NCI-H2196 treated with DMSO at 0.1 percent for 48 hours (cell line): ENCODE results near the gene GCH1.
"Not testable (repeated sequence)": the region's sequence is repeated elsewhere in the genome, so short reads cannot be mapped to it uniquely, and the experiment has no call there.

ENCODE experiments used
- DNase-seq: peaks from one replicate; lab custom pipeline; 2025; ENCODE audit not compliant: unreplicated experiment; lab: John Stamatoyannopoulos, UW

The GCH1 gene

DNA sequence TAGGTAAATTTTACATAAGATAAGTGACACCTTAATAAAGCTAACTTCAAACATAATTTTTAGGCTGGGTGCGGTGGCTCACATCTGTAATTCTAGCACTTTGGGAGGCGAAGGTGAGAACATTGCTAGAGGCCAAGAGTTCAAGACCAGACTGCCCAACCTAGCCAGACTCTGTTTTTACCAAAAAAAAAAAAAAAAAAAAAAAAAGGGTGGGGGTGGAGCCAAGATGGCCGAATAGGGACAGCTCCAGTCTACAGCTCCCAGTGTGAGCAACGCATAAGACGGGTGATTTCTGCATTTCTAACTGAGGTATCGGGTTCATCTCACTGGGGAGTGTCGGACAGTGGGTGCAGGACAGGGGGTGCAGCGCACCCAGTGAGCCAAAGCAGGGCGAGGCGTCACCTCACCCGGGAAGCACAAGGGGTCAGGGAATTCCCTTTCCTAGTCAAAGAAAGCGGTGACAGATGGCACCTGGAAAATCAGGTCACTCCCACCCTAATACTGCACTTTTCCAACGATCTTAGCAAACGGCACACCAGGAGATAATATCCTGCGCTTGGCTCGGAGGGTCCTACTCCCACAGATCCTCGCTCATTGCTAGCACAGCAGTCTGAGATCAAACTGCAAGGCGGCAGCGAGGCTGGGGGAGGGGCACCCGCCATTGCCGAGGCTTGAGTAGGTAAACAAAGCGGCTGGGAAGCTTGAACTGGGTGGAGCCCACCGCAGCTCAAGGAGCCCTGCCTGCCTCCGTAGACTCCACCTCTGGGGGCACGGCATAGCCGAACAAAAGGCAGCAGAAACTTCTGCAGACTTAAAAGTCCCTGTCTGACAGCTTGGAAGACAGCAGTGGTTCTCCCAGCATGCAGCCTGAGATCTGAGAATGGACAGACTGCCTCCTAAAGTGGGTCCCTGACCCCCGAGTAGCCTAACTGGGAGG, 32.2 kb downstream of the GCH1 start:
- DNase-seq, result not testable (repeated sequence)

DNA sequence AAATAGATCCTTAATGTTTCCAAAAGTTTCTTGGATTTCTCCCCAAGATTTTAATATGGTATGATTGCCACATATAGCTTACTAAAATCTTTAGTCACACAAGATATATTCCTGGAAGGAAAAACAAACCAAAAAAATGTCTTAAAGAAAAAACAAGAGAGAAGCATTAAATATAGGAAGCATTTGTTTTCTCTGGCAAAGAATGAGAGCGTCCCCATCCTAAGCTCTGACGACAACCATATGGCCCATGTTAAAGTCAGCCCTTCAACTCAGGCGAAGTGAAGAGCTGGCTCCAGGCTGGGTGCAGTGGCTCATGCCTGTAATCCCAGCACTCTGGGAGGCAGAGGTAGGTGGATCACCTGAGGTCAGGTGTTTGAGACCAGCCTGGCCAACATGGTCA, 35.6 kb downstream of the GCH1 start:
- no peak for DNase-seq

DNA sequence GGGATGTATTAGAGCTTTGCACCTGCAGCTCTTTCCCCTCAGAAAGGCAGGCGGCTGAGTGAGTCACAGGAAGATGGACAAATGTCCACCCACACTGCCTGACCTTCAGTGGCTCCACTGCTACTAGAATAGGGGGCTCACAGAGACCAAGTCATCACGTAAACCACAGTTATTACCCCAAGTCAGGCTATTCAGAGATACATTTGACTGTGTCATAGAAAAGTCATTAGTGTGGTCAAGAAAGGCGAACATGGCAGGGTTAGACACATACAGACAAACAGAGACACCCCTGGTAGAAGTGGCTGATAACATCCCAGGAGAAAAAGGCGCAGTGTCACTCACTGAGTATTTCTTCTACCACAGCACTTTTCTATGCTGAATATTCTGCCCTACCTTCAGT, 36.0 kb downstream of the GCH1 start:
- DNase-seq, result no peak

DNA sequence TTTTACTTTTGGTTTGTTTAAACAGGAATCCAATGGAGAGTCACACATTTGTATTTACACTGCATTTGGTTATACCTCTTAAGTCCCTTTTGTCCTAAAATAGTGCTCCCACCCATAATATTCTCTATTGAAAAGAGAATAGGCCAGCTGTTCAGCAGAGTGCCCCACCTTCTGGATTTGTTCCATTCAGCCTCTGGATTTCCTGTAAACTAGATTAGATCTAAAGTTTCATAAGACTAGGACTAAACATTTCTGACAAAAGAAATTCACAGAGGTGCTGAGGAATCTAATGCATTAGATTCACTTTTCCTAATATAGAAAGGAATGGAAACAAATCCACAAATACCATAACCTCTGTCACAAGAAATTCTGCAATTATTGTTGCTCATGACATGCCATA, 38.1 kb downstream of the GCH1 start:
- no peak for DNase-seq

DNA sequence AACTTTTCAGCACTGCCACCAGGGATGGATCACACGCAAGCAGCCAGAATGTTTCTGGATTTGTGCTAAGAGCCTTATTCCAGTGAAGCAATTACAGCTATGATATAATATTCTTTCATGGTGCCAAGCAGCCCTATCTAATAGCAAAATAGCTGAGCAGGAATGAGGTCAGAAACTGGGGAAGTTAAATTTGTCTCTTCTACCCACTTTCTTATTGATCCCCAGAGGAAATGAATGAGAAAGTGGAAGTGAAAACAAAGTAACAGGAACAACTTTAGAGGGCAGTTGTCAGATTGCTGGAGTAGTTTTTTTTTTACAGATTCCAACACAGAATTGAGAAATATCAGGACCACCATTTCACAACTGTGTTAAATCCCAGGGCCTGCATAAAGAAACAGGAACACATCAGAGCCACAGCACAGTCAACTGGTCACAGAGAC, 44.8 kb downstream of the GCH1 start:
- DNase-seq, result no peak

DNA sequence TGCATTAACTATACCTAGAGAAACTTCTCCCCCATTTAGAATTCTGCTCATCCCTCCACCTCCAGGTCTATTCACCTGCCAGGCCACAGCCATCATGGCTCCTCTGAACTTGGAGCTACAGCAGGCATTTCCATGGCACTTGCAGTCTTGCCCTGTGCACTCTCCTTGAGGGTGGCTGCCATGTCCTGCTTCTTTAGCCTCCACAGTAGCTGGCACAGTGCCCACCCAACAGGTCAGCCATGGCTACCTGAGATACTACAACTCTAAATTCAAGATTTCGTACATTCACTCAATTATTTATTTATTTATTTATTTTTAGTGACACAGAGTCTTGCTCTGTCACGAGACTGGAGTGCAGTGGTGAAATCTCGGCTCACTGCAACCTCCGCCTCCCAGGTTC, 46.5 kb downstream of the GCH1 start:
- no peak for DNase-seq

DNA sequence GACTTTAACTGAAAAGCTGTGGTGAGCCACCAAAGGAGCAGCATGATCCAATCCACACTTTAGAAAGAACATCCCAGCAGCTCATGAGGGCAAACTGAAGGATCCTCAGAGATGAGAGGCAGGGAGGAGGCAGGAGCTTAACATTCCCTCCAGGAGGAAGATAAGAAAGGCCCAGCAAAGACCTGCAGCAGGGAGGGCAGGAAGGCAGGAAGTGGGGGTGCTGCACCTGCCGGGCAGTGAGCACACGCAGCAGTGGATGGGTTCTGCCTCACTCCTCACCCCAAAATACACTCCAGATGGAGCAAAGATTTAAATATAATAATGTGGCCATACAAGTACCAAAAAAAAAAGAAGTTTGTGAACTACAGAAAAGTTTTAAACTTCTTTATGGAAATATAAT, 48.4 kb downstream of the GCH1 start:
- no peak for DNase-seq

DNA sequence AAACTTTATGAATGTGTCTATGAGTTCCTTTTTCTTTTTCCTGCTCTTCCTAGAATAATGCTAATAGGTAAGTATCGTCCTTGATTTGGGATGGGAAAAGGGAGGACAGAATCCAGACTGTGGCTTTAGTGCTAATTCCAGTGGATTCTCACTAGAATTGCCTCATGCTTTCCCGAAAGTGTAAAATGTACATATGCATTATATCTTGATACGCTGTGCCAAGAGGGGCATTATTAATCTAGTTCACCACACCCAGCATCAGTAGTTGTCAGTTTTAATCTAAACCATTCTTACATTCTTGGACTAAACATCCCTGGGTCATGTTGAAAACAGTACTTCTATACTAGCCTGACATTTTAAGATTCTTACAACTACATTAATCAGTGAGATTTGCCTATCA, 49.3 kb downstream of the GCH1 start:
- no peak for DNase-seq

DNA sequence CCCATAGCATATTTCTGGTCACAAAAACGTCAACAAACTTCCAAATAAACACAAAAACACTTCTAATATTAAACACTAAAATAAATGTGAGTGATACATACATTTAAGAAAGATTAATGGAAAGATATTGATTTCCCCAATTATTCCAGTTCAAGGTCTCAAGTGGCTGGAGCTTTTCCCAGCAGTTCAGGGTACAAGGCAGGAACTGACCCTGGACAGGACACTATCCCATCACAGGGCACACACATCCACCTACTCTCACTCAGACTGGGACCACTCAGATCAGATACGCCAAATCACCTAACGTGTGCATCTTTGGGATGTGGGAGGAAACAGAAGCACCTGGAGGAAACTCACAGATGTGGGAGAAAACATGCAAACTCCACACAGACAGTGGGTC, 50.4 kb downstream of the GCH1 start:
- DNase-seq, result no peak

DNA sequence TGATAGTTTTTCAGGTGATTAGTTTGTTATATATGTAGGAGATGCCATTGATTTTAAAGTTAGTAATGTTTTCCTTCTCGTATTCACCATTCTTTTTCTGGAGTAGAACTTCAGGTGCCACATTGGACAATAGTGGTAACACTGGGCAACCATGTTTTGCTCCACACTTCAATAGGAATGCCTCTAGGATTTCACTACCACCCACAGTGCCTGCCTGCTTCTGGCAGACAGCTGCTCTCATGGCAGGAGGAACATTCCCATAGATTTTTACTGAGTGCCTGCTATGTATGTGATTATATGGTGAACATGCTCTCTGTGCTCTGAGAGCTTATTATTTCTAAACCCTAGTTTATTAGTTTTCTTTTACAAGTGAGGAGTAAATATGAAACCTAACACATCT, 53.7 kb downstream of the GCH1 start:
- DNase-seq, result no peak

DNA sequence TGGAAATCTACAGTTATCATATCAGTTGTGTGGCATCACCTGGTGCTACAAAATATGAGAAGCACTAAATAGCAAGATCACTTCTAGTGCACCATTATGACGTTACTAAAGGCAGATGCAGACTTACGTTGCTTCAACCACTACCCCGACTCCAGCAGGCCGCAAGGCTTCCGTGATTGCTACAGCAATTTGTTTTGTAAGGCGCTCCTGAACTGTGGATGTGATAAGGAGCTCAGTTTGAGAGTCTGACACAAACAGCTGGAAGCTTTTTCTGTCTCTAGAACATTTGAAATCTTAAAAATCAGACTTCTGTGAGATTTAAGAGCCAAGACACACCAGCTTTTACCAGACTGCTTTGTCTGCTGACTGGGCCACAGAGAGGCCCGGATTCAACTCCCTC, 57.0 kb downstream of the GCH1 start:
- DNase-seq, result no peak

DNA sequence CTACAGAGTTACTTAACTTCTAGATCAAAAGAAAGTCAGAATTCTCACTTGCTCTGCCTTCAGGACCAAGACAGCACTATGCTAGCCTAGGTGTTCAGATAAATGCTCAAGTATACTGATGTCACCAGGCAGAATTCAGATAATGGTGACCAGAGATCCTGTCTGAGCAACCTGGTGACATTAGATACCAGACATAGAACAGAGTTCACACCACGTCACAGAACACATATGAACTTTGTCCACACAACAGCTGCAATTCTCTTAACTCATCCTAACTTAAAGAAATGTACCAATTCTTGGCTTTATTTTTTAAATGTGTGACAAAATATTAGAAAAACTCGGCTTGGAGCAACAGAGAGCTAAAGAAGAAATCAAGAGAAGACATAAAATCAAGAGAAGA, 58.1 kb downstream of the GCH1 start:
- no peak for DNase-seq

DNA sequence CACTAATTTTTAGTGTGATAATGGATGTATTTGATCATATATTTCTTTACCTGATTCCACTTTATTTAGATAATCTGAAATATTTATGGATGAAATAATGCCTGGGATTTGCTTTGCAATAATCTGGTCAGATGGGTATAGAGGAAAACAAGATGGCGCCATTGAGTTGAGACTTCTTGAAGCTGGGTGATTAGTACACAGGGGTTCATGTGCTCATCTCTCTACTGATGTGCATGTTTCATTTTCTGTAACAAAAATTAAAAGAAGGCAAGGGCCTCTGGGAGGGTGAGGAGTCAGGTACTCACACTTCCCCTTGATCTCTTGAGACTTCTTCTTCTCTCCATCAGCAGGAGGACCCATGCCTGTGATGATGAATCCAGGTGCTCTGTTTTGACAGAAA, 61.8 kb downstream of the GCH1 start:
- DNase-seq, result no peak

DNA sequence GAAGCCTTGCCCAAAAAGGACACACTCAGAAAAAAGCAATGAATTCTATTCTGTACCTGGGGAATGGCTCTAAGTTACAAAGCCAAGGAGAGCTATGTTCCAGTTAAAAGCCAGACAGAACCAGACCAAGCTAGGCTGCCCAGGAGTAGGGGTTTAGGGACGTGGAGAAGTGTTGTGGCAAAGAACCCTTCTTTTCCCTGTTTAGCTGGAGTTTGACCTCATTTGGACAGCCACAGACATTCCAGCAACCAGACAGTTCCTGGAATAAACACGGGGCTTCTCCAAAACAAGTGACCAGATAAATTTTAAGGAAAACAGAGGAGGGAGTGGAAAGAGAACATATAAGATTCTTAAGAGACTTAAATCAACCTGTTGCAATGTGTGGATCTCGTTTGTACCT, 62.3 kb downstream of the GCH1 start:
- DNase-seq, result no peak

DNA sequence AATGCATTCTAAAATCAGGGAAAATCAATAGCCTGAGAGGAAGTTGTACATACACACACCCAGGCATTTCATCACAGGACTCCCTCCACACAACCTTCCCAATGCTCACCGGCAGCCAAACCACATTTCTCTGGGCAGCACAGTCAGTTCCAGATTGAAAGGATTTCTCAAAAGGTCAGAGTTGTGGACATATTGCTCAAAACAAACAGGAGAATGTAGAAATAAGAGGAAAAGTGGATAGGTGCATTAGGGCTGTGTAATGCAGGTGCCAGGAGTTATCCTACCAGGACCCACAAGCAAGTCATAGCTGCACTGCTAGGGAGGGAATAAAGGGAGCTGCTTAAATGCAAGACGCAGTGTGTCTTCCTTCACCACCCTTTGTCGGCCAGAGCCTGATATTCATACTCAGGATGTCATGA, 62.9 kb downstream of the GCH1 start:
- DNase-seq, result no peak

DNA sequence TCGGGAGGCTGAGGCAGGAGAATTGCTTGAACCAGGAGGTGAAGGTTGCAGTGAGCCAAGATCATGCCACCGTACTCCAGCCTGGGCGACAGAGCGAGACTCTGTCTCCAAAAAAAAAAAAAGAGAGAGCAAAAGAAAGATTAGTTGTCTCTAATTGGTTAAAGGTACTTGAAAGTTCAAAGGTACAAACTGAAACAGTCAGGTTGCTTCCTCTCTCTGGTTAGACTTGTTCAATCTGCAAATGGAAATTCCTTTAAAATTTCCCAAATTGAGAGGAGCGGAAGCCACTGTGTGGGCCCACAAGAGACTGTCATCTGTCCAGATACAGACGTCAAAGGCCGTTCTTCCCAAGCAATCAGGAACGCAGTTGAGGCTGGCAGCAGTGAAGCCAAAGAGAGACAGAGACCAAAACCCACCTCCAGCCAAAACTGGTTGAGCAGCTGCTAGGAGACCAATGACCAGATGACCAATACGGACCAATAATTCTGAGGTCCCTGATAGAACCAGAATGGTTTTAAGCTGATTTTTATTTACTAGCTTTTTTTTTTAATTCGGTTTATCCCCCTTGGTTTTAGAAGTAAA, 63.6 kb downstream of the GCH1 start:
- DNase-seq, result no peak

DNA sequence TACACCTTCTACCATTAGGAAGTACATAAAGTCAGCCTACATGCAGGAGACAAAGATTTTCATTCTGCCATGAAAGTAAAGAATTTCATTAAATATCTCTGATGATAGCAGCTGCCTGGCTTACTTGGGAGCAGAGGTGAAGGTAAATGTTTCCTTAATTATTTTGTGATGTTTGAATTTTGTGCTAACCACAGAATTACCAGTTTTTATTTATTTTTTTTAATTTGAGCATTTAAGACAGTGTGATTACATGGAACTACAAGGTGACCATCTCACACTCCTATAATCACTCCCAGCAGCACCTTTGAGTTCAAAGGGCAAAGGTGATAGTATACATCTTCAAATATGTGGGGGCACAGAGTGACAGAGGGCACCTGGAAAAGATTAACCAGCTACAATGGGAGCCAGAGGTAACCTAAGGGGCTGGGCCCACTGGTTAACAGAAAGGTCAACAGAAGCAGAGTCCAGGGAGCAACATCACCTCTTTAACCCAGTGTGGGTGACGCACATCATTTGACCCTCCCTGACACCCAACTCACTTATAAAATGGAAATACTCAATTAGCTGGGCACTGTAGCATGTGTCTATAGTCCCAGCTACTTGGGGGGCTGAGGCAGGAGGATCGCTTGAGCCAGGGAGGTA, 65.0 kb downstream of the GCH1 start:
- no peak for DNase-seq

DNA sequence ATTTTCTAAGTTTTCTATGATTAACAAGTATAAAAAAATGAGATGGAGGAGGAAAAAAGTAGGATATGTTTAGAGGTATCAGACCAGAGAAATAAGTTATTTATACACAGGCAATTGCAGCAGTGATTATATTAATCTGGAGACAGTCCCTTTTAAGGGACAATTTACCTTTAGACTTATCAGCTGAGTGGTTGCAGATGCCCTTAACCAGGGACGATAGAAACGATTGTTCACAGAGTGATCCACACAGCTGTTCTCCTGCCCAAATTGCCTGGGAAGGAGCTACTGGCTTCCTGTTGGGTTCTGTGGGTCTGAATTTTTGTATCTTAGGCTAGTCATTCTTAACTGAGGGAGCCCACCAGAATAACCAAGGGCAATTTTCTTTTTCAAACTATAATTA, 66.4 kb downstream of the GCH1 start:
- DNase-seq, result no peak

DNA sequence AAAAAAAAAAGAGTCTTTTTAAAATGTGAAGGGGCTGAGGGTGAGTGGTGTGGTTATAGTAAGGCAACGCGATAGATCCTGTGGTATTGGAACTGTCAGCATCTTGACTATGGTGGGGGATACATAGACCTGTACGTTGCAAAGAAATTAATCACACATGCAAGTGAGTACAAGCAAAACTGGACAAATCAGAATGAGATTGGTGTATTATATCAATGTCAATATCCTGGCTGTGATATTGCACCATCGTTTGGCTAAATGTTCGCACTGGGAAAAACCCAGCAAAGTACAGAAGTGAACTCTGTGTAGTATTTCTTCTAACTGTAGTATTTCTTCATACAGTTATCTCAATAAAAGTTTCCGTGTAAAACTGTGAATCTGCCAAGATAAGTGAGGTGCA, 67.9 kb downstream of the GCH1 start:
- DNase-seq, result no peak

DNA sequence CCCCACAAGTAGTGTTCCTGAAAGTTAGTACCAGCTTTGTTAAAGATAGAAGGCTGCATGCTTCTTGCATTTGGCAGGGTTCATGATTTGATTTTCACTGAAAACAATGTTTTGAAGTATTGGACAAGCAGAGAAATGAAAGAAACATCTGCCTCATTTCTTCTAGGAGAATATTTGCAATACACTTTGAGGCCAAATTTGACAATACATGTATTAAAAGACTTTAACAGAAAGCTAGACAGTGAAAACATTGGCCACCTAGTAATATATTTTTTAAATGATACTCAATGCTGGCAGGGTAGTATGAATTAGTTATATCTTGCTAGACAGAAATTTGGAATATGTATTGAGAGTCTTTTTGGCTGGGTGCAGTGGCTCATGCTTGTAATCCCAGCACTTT, 68.5 kb downstream of the GCH1 start:
- no peak for DNase-seq

DNA sequence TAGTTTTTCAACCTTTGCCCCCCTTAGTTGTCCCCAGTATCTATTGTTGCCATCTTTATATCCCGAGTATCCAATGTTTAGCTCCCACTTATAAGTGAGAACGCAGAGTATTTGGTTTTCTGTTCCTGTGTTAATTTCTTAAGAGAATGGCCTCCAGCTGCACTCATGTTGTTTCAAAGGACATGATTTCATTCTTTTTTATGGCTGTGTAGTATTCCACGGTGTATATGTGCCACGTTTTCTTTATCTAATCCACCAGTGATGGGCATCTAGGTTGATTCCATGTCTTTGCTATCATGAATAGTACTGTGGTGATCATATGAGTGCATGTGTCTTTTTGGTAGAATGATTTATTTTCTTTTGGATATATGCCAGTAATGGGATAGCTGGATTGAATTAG, 72.0 kb downstream of the GCH1 start:
- no peak for DNase-seq
